ENCODE data around the gene CATSPERZ. TPM values are rescaled to one million over a fixed set of nuclear protein-coding genes. Genes with fewer than 3 reads are reported as not detected.

Gene CATSPERZ
- total and polyA plus RNA-seq, 2 of the 13 experiments (the other 11 are each of a cell fraction or from before 2014, with no cell fraction given), result 0.22 to 0.48 TPM

GRCh38 chr11:64331569-64332371 lies 31.6 kb downstream of the CATSPERZ start (continued):
- TF ChIP-seq ZNF788 (CRISPR knock-in tag; IDR thresholded peaks at IDR 0.05; ENCODE audit: borderline replicate concordance), result peak; percentile 41; the same call in 1 of the 2 replicates
- no peak for TF ChIP-seq ZNF879 (CRISPR knock-in tag; IDR thresholded peaks at IDR 0.05)

GRCh38 chr11:64333556-64333955 lies 33.4 kb downstream of the CATSPERZ start:
- no peak overlapping the region for H2AFZ ChIP-seq (ENCODE audit: low read length)
- no peak overlapping the region for H3K27ac ChIP-seq (ENCODE audit: extremely low read length, insufficient read depth, low read length)
- no peak overlapping the region for H3K4me3 ChIP-seq (replicated peaks in 1 of 3; ENCODE audit: insufficient read depth in 1 of 3, low read depth in 2 of 3, low read length in 3 of 3)
- no peaks in the 10 kb centered on the region for H3K79me2 ChIP-seq (ENCODE audit: insufficient read depth, low read length)
- H3K4me2 ChIP-seq (ENCODE audit: low read depth, low read length), result no peak overlapping the region
- no peaks in the 10 kb centered on the region for H4K20me1 ChIP-seq (ENCODE audit: insufficient read depth, low read length)
- ChIA-PET POLR2A (no interaction called here), CTCF (ENCODE audit: low intra/inter-chr PET ratio, low total read pairs) (no interaction called here)
- FAIRE-seq (no peak), ATAC-seq (no peak), DNase-seq (ENCODE audit: low spot score) (no peak)
- H3K27me3 ChIP-seq (ENCODE audit: control insufficient read depth in 1 of 2, insufficient read depth in 2 of 2, low read length in 2 of 2), result peaks cover 3 to 11% of the 10 kb centered on the region in 2 experiments; a peak in 3 of 5 replicates
- H3K36me3 ChIP-seq (replicated peaks in 1 of 2; ENCODE audit: control insufficient read depth in 1 of 2, insufficient read depth in 2 of 2, low read length in 2 of 2), result no peaks in the 10 kb centered on the region
- intact Hi-C loops (cut with micrococcal nuclease; ENCODE audit: unreplicated experiment), result no loop called here
- H3K9ac ChIP-seq (ENCODE audit: insufficient read depth, low read depth, low read length), result no peak overlapping the region
- H3K4me1 ChIP-seq (ENCODE audit: insufficient read depth, low read length), result peaks cover 22% of the 10 kb centered on the region
- BruUV-seq (replicated peaks), result no TSS peak
- H3K9me3 ChIP-seq (ENCODE audit: low read length), result no peaks in the 10 kb centered on the region
- WGBS (ENCODE audit: low lambda C conversion rate), result 54% methylated on average over 8 of the region's 8 CpGs
- in situ Hi-C loops (cut with HindIII; ENCODE audit: extremely low pct_ligation_motif_present, low pct_unique_long_range_greater_than_20kb), result no loop called here
- TF ChIP-seq ZNF513 (CRISPR knock-in tag; conservative IDR thresholded peaks at IDR 0.05), result no peak
- no peak for TF ChIP-seq HNRNPK (IDR thresholded peaks at IDR 0.05; ENCODE audit: low read depth, low read length, poor library complexity, severe bottlenecking)
- TF ChIP-seq TCF12 (IDR thresholded peaks at IDR 0.05), result no peak
- no peak for TF ChIP-seq TCF12 (CRISPR knock-in tag; IDR thresholded peaks at IDR 0.05)
- TF ChIP-seq ZNF615 (CRISPR knock-in tag; IDR thresholded peaks at IDR 0.05; ENCODE audit: borderline replicate concordance), result no peak
- TF ChIP-seq MLLT10 (CRISPR knock-in tag; IDR thresholded peaks at IDR 0.05), result no peak
- no peak for TF ChIP-seq ZNF704 (CRISPR knock-in tag; IDR thresholded peaks at IDR 0.05; ENCODE audit: borderline replicate concordance)
- TF ChIP-seq RFXANK (CRISPR knock-in tag; IDR thresholded peaks at IDR 0.05), result no peak
- TF ChIP-seq ZNF382 (CRISPR knock-in tag; IDR thresholded peaks at IDR 0.05; ENCODE audit: borderline replicate concordance), result no peak
- no peak for TF ChIP-seq ZNF317 (CRISPR knock-in tag; IDR thresholded peaks at IDR 0.05)
- TF ChIP-seq ZNF576 (CRISPR knock-in tag; IDR thresholded peaks at IDR 0.05), result no peak
- no peak for TF ChIP-seq HIVEP1 (CRISPR knock-in tag; IDR thresholded peaks at IDR 0.05)
- no peak for TF ChIP-seq ZNF605 (CRISPR knock-in tag; IDR thresholded peaks at IDR 0.05)
- TF ChIP-seq GFI1 (CRISPR knock-in tag; IDR thresholded peaks at IDR 0.05; ENCODE audit: borderline replicate concordance), result no peak
- TF ChIP-seq ZNF770 (CRISPR knock-in tag; IDR thresholded peaks at IDR 0.05), result no peak
- TF ChIP-seq ZNF678 (CRISPR knock-in tag; IDR thresholded peaks at IDR 0.05), result no peak
- TF ChIP-seq TOPORS (CRISPR knock-in tag; IDR thresholded peaks at IDR 0.05), result no peak

Measured in HepG2 (cell line).